ENCODE measurements around the gene UHRF1. TPM values are rescaled to one million over a fixed set of nuclear protein-coding genes. Genes with fewer than 3 reads are reported as not detected.

The UHRF1 gene
- polyA plus RNA-seq, 1 donor (not counting 4 experiments of a cell fraction or from before 2014, with no cell fraction given) = 9.7 TPM

- H3K27ac ChIP-seq (ENCODE audit: control insufficient read depth, insufficient read depth, low read length) = peak overlapping the region; percentile 55
- H3K79me2 ChIP-seq (ENCODE audit: control insufficient read depth, insufficient read depth, low read length) = peaks cover 34% of the 10 kb centered on the region
- no peaks in the 10 kb centered on the region for H3K36me3 ChIP-seq (ENCODE audit: control insufficient read depth in 2 of 2, extremely low read depth in 1 of 2, insufficient read depth in 2 of 2, low read length in 2 of 2)
- no peak for FAIRE-seq
- dilution Hi-C loops (cut with MboI; ENCODE audit: extremely low pct_ligation_motif_present, low sequenced_read_pairs) = no loop called here
- H4K20me1 ChIP-seq (ENCODE audit: control insufficient read depth, extremely low read depth, insufficient read depth, low read length) = peaks cover 10% of the 10 kb centered on the region
- no peak for DNase-seq (ENCODE audit: low read depth, low spot score)
- H3K4me2 ChIP-seq (ENCODE audit: control insufficient read depth, extremely low read depth, insufficient read depth, low read depth, low read length) = peak overlapping the region; percentile 77
- H3K4me1 ChIP-seq (ENCODE audit: control insufficient read depth, extremely low read depth, insufficient read depth, low read length) = peaks cover 34% of the 10 kb centered on the region
- no peaks in the 10 kb centered on the region for H3K27me3 ChIP-seq (ENCODE audit: control insufficient read depth, extremely low read depth, insufficient read depth, low read length)
- peak overlapping the region; percentile 34 for H3K9ac ChIP-seq (ENCODE audit: control insufficient read depth, extremely low read depth, insufficient read depth, low read length)
- peak overlapping the region; percentile 89 for H2AFZ ChIP-seq (ENCODE audit: control insufficient read depth, low read length)
- TF ChIP-seq EZH2 (IDR thresholded peaks at IDR 0.05; ENCODE audit: low read length) = no peak
- no peak for TF ChIP-seq CTCF (optimal IDR thresholded peaks at IDR 0.05 in 1 of 3, IDR thresholded peaks at IDR 0.05 in 1 of 3, conservative IDR thresholded peaks at IDR 0.05 in 1 of 3; ENCODE audit: extremely low read depth in 1 of 3, insufficient read depth in 2 of 3, low read length in 3 of 3)
- H3K9me3 ChIP-seq (ENCODE audit: control insufficient read depth, low read depth, low read length) = no peaks in the 10 kb centered on the region
- H3K4me3 ChIP-seq (ENCODE audit: control insufficient read depth in 2 of 3, extremely low read depth in 1 of 3, insufficient read depth in 2 of 3, low read depth in 1 of 3, low read length in 3 of 3) = peak overlapping the region in 2 of 3 experiments; percentile 1 to 55
- peaks cover 5% of the 10 kb centered on the region for H3K9me1 ChIP-seq (ENCODE audit: control insufficient read depth, extremely low read depth, insufficient read depth, low read length)
Observed at GRCh38 chr19:4967738-4968461, 58.6 kb downstream of the UHRF1 start.

GRCh38 chr19:4968462-4969291 is 59.4 kb downstream of the UHRF1 start, which contains the start of gene KDM4B:
TSS of gene KDM4B (plus strand) at chr19:4969113. CDS start at chr19:5032891, 63,778 bp downstream.
- TF ChIP-seq CTCF (optimal IDR thresholded peaks at IDR 0.05 in 1 of 3, IDR thresholded peaks at IDR 0.05 in 1 of 3, conservative IDR thresholded peaks at IDR 0.05 in 1 of 3; ENCODE audit: extremely low read depth in 1 of 3, insufficient read depth in 2 of 3, low read length in 3 of 3) (no peak), EZH2 (IDR thresholded peaks at IDR 0.05; ENCODE audit: low read length) (no peak)
- peak within 1 kb of the TSS; percentile 73 to 90 (median 85) for H3K4me3 ChIP-seq (ENCODE audit: control insufficient read depth in 2 of 3, extremely low read depth in 1 of 3, insufficient read depth in 2 of 3, low read depth in 1 of 3, low read length in 3 of 3)
- peak; percentile 93 for DNase-seq (ENCODE audit: low read depth, low spot score)
- peak; percentile 46 for FAIRE-seq
- H2AFZ ChIP-seq (ENCODE audit: control insufficient read depth, low read length) = peak within 1 kb of the TSS; percentile 89
- dilution Hi-C loops (cut with MboI; ENCODE audit: extremely low pct_ligation_motif_present, low sequenced_read_pairs) = no loop called here
- no peaks in the 10 kb centered on the region for H3K36me3 ChIP-seq (ENCODE audit: control insufficient read depth in 2 of 2, extremely low read depth in 1 of 2, insufficient read depth in 2 of 2, low read length in 2 of 2)
- no peaks in the 10 kb centered on the region for H3K9me3 ChIP-seq (ENCODE audit: control insufficient read depth, low read depth, low read length)
- peaks cover 41% of the 10 kb centered on the region for H3K79me2 ChIP-seq (ENCODE audit: control insufficient read depth, insufficient read depth, low read length)
- peak within 1 kb of the TSS; percentile 62 for H3K27ac ChIP-seq (ENCODE audit: control insufficient read depth, insufficient read depth, low read length)
- H3K9ac ChIP-seq (ENCODE audit: control insufficient read depth, extremely low read depth, insufficient read depth, low read length) = peak within 1 kb of the TSS; percentile 75
- H3K27me3 ChIP-seq (ENCODE audit: control insufficient read depth, extremely low read depth, insufficient read depth, low read length) = no peaks in the 10 kb centered on the region
- H3K9me1 ChIP-seq (ENCODE audit: control insufficient read depth, extremely low read depth, insufficient read depth, low read length) = peaks cover 5% of the 10 kb centered on the region
- H3K4me1 ChIP-seq (ENCODE audit: control insufficient read depth, extremely low read depth, insufficient read depth, low read length) = peaks cover 36% of the 10 kb centered on the region
- peaks cover 10% of the 10 kb centered on the region for H4K20me1 ChIP-seq (ENCODE audit: control insufficient read depth, extremely low read depth, insufficient read depth, low read length)
- H3K4me2 ChIP-seq (ENCODE audit: control insufficient read depth, extremely low read depth, insufficient read depth, low read depth, low read length) = peak within 1 kb of the TSS; percentile 100

All from keratinocyte (primary cell).